HG02642 (cell line): ENCODE data around the gene PARD3.
A peak's percentile ranks its signal among the peaks of the same experiment; 100 is the strongest.
"Not testable (repeated sequence)": the region's sequence is repeated elsewhere in the genome, so short reads cannot be mapped to it uniquely, and the experiment has no call there.

ENCODE experiments used
- ATAC-seq: cut with Tn5 transposase; IDR thresholded peaks from one replicate; pipeline ENCODE4 v1.9.1; 2021; ENCODE audit warnings: mild to moderate bottlenecking; ENCODE audit not compliant: unreplicated experiment, poor library complexity

Gene PARD3

DNA sequence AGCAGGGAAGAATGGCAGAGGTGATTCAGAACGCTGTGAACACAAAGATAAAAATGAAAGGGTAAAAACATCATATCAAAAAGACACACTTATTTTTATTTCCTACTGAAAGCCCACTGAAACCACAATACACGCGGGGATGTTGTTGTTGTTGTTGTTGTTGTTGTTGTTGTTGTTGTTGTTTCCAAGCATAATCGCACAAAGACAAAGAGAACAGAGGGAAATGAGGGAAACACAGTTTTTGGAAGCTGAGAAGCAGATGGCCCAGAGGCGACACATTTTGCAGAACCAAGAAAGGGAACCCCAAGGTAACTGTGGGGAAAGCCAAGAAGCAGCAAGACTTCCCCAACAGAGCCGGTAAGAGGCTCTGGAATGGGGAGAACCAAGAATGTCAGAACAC lies 113.9 kb downstream of the PARD3 start:
- no peak for ATAC-seq

DNA sequence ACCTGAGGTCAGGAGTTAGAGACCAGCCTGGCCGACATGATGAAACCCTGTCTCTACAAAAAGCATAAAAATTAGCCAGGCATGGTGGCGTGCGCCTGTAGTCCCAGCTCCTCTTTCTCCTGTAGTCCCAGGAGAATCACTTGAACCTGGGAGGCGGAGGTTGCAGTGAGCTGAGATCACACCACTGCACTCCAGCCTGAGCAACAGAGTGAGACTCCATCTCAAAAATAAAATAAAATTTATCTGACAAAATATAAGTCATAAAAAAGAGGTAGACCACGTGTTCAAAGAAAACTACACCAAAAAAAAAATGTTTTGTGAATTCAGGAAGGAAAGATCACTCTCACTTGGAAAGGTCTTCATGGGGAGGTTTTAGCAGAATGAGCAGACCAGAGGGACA lies 114.3 kb downstream of the PARD3 start:
- not testable (repeated sequence) for ATAC-seq

DNA sequence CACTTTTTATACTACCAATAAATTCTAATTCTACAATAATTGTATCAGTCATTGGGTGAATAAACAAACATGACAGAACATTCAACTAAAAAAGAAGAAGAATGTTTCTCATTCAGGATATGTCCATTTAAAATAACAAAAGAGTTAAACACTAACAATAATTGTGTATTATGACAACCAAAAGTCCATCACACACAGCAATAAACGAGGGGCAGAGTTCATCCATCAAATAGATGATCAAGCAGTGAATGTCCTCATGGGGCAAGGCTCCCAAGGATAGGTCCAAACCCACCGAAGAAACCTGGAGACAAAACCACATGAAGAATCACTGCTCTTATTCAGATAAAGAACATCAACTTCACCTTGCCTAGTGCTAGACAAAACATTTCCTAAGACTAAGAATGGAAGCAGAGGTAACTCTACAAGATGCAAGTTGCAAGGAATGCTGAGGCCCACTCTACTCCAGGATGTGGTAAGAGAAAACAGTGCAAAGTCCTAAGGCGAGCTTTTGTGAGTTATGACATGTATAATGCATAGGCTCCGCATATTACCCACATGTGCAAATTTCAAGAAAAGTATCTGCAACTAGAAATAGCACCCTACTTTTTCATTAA lies 115.1 kb downstream of the PARD3 start:
- ATAC-seq = no peak

- ATAC-seq = no peak
Observed at GRCh38 chr10:34698979-34699378, 116.1 kb downstream of the PARD3 start.

DNA sequence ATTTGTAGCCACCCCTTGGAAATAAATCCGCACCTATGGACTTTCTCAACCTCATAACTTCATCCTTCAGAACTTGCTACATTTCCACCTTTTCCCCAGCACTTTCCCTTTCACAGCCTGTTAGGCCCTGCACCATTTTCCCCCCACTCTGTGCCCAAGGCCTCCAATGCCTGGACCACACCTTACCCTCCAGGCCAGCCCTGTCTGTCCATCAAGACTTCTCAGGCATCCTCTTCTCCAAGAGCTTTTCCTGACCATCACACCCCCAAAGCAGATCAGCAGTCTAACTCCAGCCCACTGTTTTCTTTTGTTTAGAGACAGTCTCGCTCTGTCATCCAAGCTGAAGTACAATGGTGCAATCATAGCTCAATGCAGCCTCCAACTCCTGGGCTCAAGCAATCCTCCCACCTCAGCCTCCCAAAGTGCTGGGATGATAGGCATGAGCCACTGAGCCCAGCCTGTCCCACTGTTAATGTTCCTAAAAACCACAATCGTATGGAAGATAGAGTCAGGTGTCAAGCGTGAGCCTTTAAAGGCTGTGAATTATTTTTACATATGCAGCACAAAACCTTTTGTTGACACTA lies 116.8 kb downstream of the PARD3 start:
- ATAC-seq = no peak

GRCh38 chr10:34697351-34698247 lies 117.5 kb downstream of the PARD3 start:
- no peak for ATAC-seq

DNA sequence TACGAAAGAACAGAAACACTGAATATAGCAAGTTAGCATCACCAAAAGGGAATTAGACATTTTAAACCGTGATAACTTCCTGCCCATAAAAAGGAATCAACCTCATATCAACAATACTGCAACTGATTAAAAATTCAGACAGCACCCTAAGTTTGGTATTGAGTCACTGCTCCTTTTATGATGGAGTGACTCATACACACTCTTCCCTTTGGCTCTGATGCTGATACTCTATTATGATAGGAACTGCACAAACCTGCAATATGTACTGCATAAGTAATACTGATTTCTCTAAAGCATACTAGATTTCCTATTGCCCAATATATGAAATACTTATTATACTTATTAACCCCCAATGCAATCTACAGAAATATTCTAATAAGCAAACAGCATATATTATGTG lies 118.7 kb downstream of the PARD3 start:
- no peak for ATAC-seq

GRCh38 chr10:34690383-34691049 lies 124.6 kb downstream of the PARD3 start:
- ATAC-seq = no peak

DNA sequence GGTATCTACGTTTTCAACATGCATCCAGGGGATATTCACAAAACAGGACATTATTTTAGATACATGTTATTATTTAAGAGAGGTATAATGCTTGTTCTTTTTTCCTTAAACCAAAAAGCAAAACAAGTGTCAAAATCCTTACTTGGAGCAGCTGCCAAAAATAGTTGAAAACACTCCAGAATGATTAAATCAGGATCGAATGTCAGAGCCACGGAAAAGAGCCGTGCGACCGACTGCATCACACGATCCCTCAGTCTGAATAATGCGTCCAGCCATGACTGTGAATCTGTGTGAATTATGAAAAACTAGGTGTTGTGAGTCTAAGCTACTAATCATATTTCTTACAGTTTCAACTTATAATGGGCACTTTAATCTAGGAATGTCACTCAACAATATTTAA lies 126.0 kb downstream of the PARD3 start:
- ATAC-seq = no peak

- no peak for ATAC-seq
Observed at GRCh38 chr10:34687434-34688210, 127.5 kb downstream of the PARD3 start.

DNA sequence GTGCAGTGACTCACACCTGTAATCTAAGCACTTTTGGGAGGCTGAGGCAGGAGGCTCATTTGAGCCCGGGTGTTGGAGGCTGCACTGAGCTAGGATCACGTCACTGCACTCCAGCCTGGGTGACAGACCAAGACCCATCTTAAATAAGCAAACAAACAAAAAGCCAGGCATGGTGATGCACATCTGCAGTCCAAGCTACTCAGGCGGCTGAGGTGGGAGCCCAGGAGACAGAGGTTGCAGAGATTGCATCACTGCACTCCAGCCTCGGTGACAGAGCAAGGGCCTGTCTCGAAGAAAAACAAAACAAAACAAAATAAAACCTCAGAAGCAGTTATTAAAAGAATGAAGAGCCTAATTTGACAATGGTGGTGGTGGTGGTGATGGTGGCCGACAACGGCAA lies 132.5 kb downstream of the PARD3 start:
- ATAC-seq = no peak

- ATAC-seq = no peak
Observed at GRCh38 chr10:34681933-34682332, 133.2 kb downstream of the PARD3 start.

DNA sequence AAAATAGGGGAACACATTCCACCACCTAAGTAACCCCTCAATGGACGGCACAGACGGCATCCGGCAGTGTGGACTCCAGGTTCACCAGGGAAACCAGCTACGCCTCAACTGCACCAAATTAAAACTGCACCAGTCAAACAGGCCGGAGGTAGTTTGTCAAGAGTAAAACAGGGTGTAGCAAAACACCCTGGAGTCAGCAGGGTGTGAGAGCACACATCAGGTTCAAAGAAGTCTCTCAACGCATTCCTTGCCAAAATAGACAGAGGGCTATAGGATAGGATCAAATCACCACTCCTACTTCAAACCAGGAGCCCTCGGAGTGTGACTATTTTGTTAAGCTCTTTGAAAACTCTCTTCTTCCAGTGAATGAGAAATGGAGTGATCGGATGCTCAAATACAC lies 135.9 kb downstream of the PARD3 start:
- no peak for ATAC-seq

DNA sequence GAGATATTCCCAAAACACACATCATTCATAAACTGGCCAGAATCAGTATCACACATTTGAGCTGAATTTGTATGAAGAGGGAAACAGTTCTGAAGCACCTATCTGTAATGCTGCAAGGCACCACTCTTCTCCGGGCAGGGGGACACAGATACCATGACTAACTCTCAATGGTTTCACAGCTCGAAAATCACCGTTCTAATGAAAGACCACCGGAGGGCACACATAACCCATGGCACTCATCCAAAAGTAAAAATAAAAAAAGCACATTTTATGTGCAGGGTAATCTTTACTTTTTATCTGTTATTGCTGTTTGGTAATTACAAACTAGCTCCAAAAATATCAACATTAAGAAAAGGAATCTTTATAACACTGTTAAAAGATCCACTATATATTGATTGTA lies 137.5 kb downstream of the PARD3 start:
- no peak for ATAC-seq

GRCh38 chr10:34677132-34677531 lies 138.0 kb downstream of the PARD3 start:
- ATAC-seq = no peak

DNA sequence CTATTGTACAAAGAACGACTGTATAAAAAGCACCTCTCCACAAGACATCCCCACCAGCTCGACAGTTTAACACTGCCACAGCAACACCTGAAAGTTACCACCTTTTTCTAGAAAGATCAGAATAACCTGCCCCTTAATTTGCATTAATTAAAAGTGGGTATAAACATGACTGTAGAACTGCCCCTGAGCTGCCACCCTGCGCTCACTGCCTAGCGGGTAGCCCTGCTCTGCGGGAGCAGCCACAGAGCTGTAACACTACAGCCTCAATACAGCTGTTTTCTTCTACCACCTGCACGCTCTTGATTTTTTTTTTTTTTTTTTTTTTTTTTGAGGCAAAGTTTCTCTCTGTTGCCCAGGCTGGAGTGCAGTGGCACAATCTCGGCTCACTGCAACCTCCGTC lies 140.9 kb downstream of the PARD3 start:
- ATAC-seq = no peak

DNA sequence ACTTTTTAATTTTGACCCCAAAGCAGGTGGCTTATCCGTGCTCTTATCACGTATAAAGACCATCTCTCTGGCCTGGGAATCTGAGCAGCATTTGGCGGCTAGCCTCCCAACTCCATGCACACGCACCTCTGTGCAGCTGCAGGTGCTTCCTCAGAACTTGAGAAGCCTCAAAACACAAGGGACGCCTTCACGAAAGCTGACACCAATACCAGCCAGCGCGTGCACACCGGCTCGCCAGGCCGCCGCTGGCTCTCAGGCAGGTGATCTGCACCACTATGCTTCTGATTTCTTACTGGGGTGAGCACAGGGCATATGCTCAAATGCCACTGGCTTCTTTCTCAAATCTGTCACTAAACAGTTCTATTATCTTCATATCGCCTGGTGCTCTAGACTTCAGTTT lies 145.0 kb downstream of the PARD3 start:
- ATAC-seq = no peak

DNA sequence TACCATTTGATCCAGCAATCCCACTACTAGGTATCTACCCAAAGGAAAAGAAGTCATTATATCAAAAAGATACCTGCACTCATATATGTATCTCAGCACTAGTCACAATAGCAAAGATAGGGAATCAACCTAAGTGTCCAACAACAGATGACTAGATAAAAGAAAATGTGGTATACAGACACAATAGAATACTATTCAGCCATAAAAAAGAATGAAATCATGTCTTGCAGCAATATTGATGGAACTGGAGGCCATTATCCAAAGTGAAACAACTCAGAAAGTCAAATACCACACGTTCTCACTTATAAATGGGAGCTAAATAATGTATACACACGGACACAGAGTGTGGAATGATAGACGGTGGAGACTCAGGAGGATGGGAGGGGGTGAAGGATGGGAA lies 146.0 kb downstream of the PARD3 start:
- ATAC-seq = no peak

DNA sequence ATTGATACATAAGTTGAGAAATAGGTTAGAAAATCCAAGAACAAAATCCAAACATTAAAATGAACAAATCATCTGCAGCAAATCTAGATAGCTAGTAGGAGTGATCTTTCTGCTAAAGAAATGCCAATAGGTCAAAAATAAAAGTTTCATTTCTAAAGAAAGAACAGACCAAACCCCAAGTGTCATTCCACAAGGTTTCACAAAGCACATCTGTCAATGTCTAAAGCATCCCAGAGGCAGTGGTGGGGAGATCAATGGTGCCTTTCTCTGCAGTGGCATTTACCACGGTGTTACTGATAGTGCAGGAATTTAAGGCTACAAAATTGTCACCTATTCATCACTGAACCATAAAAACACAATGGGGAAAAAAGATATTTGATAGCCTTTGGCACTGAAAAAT lies 147.9 kb downstream of the PARD3 start:
- peak; percentile 41 for ATAC-seq

GRCh38 chr10:34666008-34666704 lies 148.9 kb downstream of the PARD3 start:
- ATAC-seq = peak; percentile 71
